Fibroblast of the aortic adventitia (primary cell): Measurements from ENCODE around the gene LSAMP. TPM values are rescaled to one million over a fixed set of nuclear protein-coding genes. Genes with fewer than 3 reads are reported as not detected.
A peak's percentile ranks its signal among the peaks of the same experiment; 100 is the strongest.

Source experiments
- DNase-seq: peaks from one replicate; pipeline ENCODE4 v3.0.0-alpha.2; 2010; ENCODE audit warnings: low read depth
- H3K4me3 ChIP-seq: 2 replicates; pipeline ENCODE4 v1.5.1; 2011; ENCODE audit warnings: low read depth, mild to moderate bottlenecking, control low read depth, low read length, moderate library complexity
- total RNA-seq: library from RNA; depleted of rRNA; stranded (reverse); fragments of >200 nt; gene quantifications from 2 replicates; pipeline ENCODE4 v1.2.3, GENCODE V29; 2012; ENCODE audit warnings: low replicate concordance
- TF ChIP-seq, protein P1 (sequence below): IDR thresholded peaks from 2 replicates; pipeline ENCODE4 v1.5.1; 2011; ENCODE audit warnings: mild to moderate bottlenecking, low read length, control low read depth, inconsistent platforms; ENCODE audit not compliant: insufficient read depth

Gene LSAMP
- total RNA-seq, 1 donor: 9.8 TPM

- no peak overlapping the region for H3K4me3 ChIP-seq
- no peak for DNase-seq
- TF ChIP-seq, protein P1, sequence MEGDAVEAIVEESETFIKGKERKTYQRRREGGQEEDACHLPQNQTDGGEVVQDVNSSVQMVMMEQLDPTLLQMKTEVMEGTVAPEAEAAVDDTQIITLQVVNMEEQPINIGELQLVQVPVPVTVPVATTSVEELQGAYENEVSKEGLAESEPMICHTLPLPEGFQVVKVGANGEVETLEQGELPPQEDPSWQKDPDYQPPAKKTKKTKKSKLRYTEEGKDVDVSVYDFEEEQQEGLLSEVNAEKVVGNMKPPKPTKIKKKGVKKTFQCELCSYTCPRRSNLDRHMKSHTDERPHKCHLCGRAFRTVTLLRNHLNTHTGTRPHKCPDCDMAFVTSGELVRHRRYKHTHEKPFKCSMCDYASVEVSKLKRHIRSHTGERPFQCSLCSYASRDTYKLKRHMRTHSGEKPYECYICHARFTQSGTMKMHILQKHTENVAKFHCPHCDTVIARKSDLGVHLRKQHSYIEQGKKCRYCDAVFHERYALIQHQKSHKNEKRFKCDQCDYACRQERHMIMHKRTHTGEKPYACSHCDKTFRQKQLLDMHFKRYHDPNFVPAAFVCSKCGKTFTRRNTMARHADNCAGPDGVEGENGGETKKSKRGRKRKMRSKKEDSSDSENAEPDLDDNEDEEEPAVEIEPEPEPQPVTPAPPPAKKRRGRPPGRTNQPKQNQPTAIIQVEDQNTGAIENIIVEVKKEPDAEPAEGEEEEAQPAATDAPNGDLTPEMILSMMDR: no peak
Measured at GRCh38 chr3:116423374-116423773, 21.9 kb downstream of the LSAMP start.

DNA sequence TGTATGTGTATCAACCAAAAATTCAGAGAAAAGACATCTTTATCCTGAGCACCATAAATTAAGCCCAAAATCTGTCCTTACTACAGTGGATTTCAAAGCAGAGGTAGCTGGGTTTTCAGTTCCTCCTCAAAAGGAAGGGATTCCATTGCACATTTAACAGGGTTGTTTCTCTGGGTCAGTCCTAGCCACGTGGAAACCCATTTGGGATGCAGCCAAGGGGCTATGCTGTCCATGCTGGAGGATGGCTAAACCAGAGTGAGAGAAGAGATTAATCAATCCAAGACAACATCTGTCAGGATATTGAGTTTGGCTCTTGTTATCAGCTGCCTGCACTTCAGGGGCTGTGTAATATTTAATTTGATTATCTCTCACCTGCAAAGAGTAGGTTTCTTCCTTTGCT lies 28.1 kb downstream of the LSAMP start:
- TF ChIP-seq, protein P1: no peak
- no peak overlapping the region for H3K4me3 ChIP-seq
- no peak for DNase-seq

- DNase-seq: no peak
Measured at GRCh38 chr3:116413319-116413718, 32.0 kb downstream of the LSAMP start.

DNA sequence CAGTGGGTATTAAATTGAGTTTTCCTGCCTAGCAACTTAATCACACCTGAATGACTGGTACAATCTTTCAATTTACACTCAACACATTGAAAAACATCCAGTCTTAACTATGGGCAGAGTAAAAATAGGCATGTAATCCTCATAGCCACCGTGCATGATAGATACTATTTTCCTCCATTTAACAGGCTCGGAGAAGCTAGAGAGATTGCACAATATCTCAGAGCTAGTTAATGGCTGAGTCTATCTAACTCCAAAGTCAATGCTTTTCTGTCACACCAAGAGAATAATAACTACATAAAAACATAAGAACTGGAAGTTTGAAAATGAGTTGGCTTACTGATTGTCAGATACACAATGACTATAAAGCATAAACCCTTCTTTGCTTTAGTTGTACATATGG lies 36.8 kb downstream of the LSAMP start:
- DNase-seq: no peak
- TF ChIP-seq, protein P1: no peak

More at GRCh38 chr3:116413319-116413718, 32.0 kb downstream of the LSAMP start:
- no peak overlapping the region for H3K4me3 ChIP-seq
- TF ChIP-seq, protein P1: peak; percentile 16

DNA sequence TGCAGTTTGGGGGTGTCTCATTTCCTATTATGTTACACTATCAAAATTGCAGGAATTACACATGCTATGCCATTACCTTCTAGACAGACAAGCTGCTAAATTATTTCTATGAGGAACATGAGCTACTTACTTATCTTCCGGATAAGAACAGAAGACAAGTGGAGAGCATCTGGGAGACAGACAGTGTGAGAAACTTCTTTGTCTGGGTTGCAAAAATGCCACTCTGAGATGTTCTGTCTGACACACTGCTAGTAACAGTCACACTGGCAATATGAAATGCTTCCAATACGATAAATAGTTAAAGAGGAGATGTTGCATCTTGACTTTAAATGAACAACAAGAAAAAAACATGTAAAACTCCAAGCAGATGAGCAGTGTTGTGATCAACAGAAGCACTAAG lies 40.1 kb downstream of the LSAMP start:
- no peak for DNase-seq
- no peak overlapping the region for H3K4me3 ChIP-seq

More for the DNA sequence above, 36.8 kb downstream of the LSAMP start:
- H3K4me3 ChIP-seq: no peak overlapping the region

DNA sequence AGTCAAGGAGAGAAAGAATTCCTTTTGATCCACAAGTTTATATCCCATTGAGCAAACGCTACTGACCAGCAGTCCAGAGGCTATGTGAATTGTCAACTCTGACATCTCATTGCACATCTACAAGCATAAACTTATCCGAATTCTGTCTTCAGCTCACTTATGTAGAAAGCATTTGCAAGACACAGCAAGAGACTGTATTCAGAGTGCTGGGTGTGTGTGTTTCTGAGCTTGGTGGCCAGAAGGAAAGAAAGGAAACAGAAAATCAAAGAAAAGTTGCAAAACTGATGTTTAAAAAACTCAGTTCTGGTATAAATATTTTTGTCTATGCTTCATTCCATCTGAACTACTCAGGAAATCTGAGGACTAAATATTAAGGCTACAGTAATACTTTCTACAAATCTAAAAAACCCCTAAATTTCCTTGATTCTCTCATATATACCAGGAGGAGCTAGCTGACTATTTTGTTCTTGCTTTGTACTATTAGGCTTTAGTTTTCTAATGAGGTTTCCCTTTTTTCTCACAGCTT lies 45.5 kb downstream of the LSAMP start:
- TF ChIP-seq, protein P1: no peak
- H3K4me3 ChIP-seq: no peak overlapping the region
- no peak for DNase-seq

More for the DNA sequence above, 40.1 kb downstream of the LSAMP start:
- TF ChIP-seq, protein P1: no peak

DNA sequence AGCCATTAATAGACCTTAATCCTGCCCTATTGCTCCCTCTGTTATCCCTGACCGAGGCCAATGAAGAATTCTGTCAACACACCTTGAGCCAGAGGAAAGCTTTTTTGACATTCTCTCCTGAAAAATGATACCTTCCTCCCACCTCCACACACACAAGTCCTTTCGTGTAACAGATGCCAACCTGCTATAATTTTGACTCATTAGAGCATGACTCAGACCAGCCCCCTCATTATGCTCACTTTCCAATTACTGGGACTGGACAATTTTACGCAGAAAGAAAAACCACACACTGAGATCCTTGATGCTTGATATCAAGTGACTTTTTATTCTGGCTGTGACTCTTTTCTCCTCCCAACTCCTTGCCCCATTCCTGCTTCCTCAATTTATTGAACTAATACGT lies 50.9 kb downstream of the LSAMP start:
- TF ChIP-seq, protein P1: no peak
- H3K4me3 ChIP-seq: no peak overlapping the region

More for the DNA sequence above, 50.9 kb downstream of the LSAMP start:
- DNase-seq: no peak
